HG03280 (cell line): ENCODE results near the gene ZNF385D.
"Not testable (repeated sequence)": the region's sequence is repeated elsewhere in the genome, so short reads cannot be mapped to it uniquely, and the experiment has no call there.

Experiments used
- ATAC-seq: cut with Tn5 transposase; IDR thresholded peaks from one replicate; pipeline ENCODE4 v1.9.1; 2021; ENCODE audit warnings: mild to moderate bottlenecking, moderate library complexity; ENCODE audit not compliant: unreplicated experiment

The ZNF385D gene

GRCh38 chr3:21524133-21524532, 226.9 kb downstream of the ZNF385D start:
- no peak for ATAC-seq

- ATAC-seq, result no peak
Measured at GRCh38 chr3:21520106-21520963, 230.7 kb downstream of the ZNF385D start.

- ATAC-seq, result no peak
Measured at GRCh38 chr3:21517184-21517583, 233.8 kb downstream of the ZNF385D start.

- ATAC-seq, result no peak
Measured at GRCh38 chr3:21515417-21515816, 235.6 kb downstream of the ZNF385D start.

- ATAC-seq, result no peak
Measured at GRCh38 chr3:21509731-21510470, 241.1 kb downstream of the ZNF385D start.

GRCh38 chr3:21508246-21508645, 242.8 kb downstream of the ZNF385D start:
- no peak for ATAC-seq

GRCh38 chr3:21505711-21506460, 245.1 kb downstream of the ZNF385D start:
- no peak for ATAC-seq

- no peak for ATAC-seq
Measured at GRCh38 chr3:21502656-21503055, 248.4 kb downstream of the ZNF385D start.

GRCh38 chr3:21500834-21501233, 250.2 kb downstream of the ZNF385D start:
- ATAC-seq, result no peak

- not testable (repeated sequence) for ATAC-seq
Measured at GRCh38 chr3:21490671-21491070, 260.3 kb downstream of the ZNF385D start.

GRCh38 chr3:21487520-21487919, 263.5 kb downstream of the ZNF385D start:
- ATAC-seq, result no peak

GRCh38 chr3:21486024-21486935, 264.7 kb downstream of the ZNF385D start:
- not testable (repeated sequence) for ATAC-seq

- no peak for ATAC-seq
Measured at GRCh38 chr3:21484828-21485144, 266.2 kb downstream of the ZNF385D start.

- ATAC-seq, result no peak
Measured at GRCh38 chr3:21484057-21484827, 266.8 kb downstream of the ZNF385D start.

GRCh38 chr3:21481991-21482390, 269.0 kb downstream of the ZNF385D start:
- ATAC-seq, result no peak

- no peak for ATAC-seq
Measured at GRCh38 chr3:21477541-21478288, 273.3 kb downstream of the ZNF385D start.

- no peak for ATAC-seq
Measured at GRCh38 chr3:21466476-21466875, 284.5 kb downstream of the ZNF385D start.

- ATAC-seq, result no peak
Measured at GRCh38 chr3:21464746-21465145, 286.3 kb downstream of the ZNF385D start.

- ATAC-seq, result no peak
Measured at GRCh38 chr3:21463319-21463718, 287.7 kb downstream of the ZNF385D start.
